Neural cell (in vitro differentiated cells): ENCODE measurements around the gene MIEF1. TPM values are rescaled to one million over a fixed set of nuclear protein-coding genes. Genes with fewer than 3 reads are reported as not detected.

Experiments used
- H2AFZ ChIP-seq: fragments of 200-600, 300-800 bp; sonication (generic), shearing (Covaris generic); 2 replicates; pipeline ENCODE4 v1.6.0; 2014; ENCODE audit warnings: low read depth, mild to moderate bottlenecking, antibody characterized with exemption, low read length, moderate library complexity
- H3F3A ChIP-seq: fragments of 200-600 bp; shearing (Covaris generic); 2 replicates; pipeline ENCODE4 v1.6.1; 2016; ENCODE audit warnings: mild to moderate bottlenecking, moderate library complexity, mixed read lengths, antibody characterized with exemption, low read length; ENCODE audit not compliant: insufficient read depth, poor library complexity, severe bottlenecking
- H3K27ac ChIP-seq: fragments of 200-600, 300-800 bp; sonication (generic), shearing (Covaris generic); 2 replicates; pipeline ENCODE4 v1.5.1; 2014; ENCODE audit warnings: mild to moderate bottlenecking, low read length, moderate library complexity
- H3K27me3 ChIP-seq: fragments of 300-800, 200-600 bp; sonication (generic), shearing (Covaris generic); 2 replicates; pipeline ENCODE4 v1.6.0; 2014; ENCODE audit warnings: mild to moderate bottlenecking, low read depth, low read length, moderate library complexity; ENCODE audit not compliant: insufficient read depth
- H3K36me3 ChIP-seq: fragments of 300-800, 200-600 bp; sonication (generic), shearing (Covaris generic); 2 replicates; pipeline ENCODE4 v1.5.1; 2014; ENCODE audit warnings: mild to moderate bottlenecking, antibody characterized with exemption, low read length, moderate library complexity; ENCODE audit not compliant: insufficient read depth
- H3K4me2 ChIP-seq: fragments of 300-800, 200-600 bp; sonication (generic), shearing (Covaris generic); 2 replicates; pipeline ENCODE4 v1.6.0; 2014; ENCODE audit warnings: mild to moderate bottlenecking, low read length
- H3K4me3 ChIP-seq: fragments of 300-800, 200-600 bp; sonication (generic), shearing (Covaris generic); 2 replicates; pipeline ENCODE4 v1.5.1; 2014; ENCODE audit warnings: mild to moderate bottlenecking, low read length, moderate library complexity
- H3K79me2 ChIP-seq: fragments of 200-600 bp; shearing (Covaris generic); replicated peaks from 2 replicates; pipeline ENCODE4 v1.6.0; 2014; ENCODE audit warnings: mild to moderate bottlenecking, low read length, moderate library complexity; ENCODE audit not compliant: insufficient read depth
- H3K9ac ChIP-seq: fragments of 300-800, 200-600 bp; sonication (generic), shearing (Covaris generic); 2 replicates; pipeline ENCODE4 v1.6.1; 2016; ENCODE audit warnings: mild to moderate bottlenecking, low read length, mixed read lengths
- H3K9me2 ChIP-seq: fragments of 200-600 bp; shearing (Covaris generic); 2 replicates; pipeline ENCODE4 v1.6.1; 2016; ENCODE audit warnings: mild to moderate bottlenecking, low read length, mixed read lengths; ENCODE audit not compliant: insufficient read depth
- H3K9me3 ChIP-seq: fragments of 200-600, 300-800 bp; sonication (generic), shearing (Covaris generic); 2 replicates; pipeline ENCODE4 v1.6.1; 2016; ENCODE audit warnings: mild to moderate bottlenecking, mixed run types, low read length, moderate library complexity, mixed read lengths
- H4K20me1 ChIP-seq: fragments of 200-600 bp; shearing (Covaris generic); 2 replicates; pipeline ENCODE4 v1.6.1; 2016; ENCODE audit warnings: mild to moderate bottlenecking, mixed run types; ENCODE audit not compliant: insufficient read depth
- EP300 ChIP-seq: fragments of 450-650 bp; conservative IDR thresholded peaks from 2 replicates; pipeline ENCODE4 v1.6.1; 2014; ENCODE audit warnings: antibody characterized with exemption, mild to moderate bottlenecking, moderate library complexity; ENCODE audit not compliant: poor library complexity, severe bottlenecking
- EZH2 ChIP-seq: fragments of 200-600, 300-800 bp; shearing (Covaris generic), sonication (generic); IDR thresholded peaks from 2 replicates; pipeline ENCODE4 v1.6.1; 2014; ENCODE audit warnings: antibody characterized with exemption, low read length, borderline replicate concordance, mild to moderate bottlenecking; ENCODE audit not compliant: insufficient read depth, poor library complexity, severe bottlenecking
- MXI1 ChIP-seq: fragments of 450-650 bp; conservative IDR thresholded peaks from 2 replicates; pipeline ENCODE4 v1.6.1; 2014; ENCODE audit warnings: antibody characterized with exemption, mild to moderate bottlenecking; ENCODE audit not compliant: poor library complexity, severe bottlenecking
- POLR2AphosphoS5 ChIP-seq: IDR thresholded peaks from 2 replicates; pipeline ENCODE4 v1.6.1; 2012
- RAD21 ChIP-seq: fragments of 450-650 bp; conservative IDR thresholded peaks from 2 replicates; pipeline ENCODE4 v1.6.1; 2014; ENCODE audit warnings: antibody characterized with exemption, mild to moderate bottlenecking, moderate library complexity
- SMC3 ChIP-seq: fragments of 450-650 bp; conservative IDR thresholded peaks from 2 replicates; pipeline ENCODE4 v1.6.1; 2014; ENCODE audit warnings: antibody characterized with exemption, mild to moderate bottlenecking, moderate library complexity; ENCODE audit not compliant: poor library complexity
- TAF1 ChIP-seq: IDR thresholded peaks from 2 replicates; pipeline ENCODE4 v1.6.1; 2012; ENCODE audit warnings: low read depth
- polyA plus RNA-seq: library from polyadenylated mRNA; depleted of rRNA; stranded (reverse); fragments of >200 nt; gene quantifications from 2 replicates; pipeline ENCODE4 v1.2.3, GENCODE V29; 2014
- TF ChIP-seq, protein P1 (sequence below): fragments of 450-650 bp; IDR thresholded peaks from 2 replicates; pipeline ENCODE4 v1.5.1; 2014; ENCODE audit warnings: antibody characterized with exemption, mild to moderate bottlenecking, moderate library complexity; ENCODE audit not compliant: poor library complexity, severe bottlenecking
- TF ChIP-seq, protein P2 (sequence below): IDR thresholded peaks from 2 replicates; pipeline ENCODE4 v1.6.1; 2012; ENCODE audit warnings: borderline replicate concordance

The MIEF1 gene
- polyA plus RNA-seq, 1 donor from 2014 or later: 19.8 TPM

DNA sequence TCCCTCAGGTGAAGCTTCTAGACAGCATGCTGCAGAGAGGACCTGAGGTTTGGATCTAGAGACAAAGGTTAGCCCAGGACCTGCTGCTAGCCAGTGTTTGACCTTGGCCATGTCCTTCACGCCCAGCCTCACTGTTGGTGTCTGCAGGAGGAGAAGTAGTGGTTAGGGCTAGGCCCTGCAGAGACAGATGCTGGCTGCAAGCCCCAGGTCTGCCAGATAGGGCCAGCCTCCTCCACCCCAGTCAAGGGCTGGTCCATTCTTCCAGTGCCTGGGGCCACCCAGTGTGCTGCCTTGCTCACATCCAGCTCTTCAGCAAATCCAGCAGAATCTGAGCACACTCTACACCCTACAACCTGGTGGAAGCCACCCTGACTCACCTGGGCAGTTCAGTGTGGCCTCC lies 21.5 kb upstream of the MIEF1 start:
- Histone ChIP-seq H2AFZ (no peak overlapping the region), H3K27ac (no peak overlapping the region), H4K20me1 (no peaks in the 10 kb centered on the region), H3K9me3 (no peaks in the 10 kb centered on the region), H3K36me3 (no peaks in the 10 kb centered on the region), H3K79me2 (no peaks in the 10 kb centered on the region), H3K9me2 (no peaks in the 10 kb centered on the region), H3K4me2 (no peak overlapping the region), H3K4me3 (no peak overlapping the region), H3F3A (no peaks in the 10 kb centered on the region), H3K9ac (no peak overlapping the region), H3K27me3 (no peaks in the 10 kb centered on the region)
- TF ChIP-seq MXI1 (no peak), EZH2 (no peak), EP300 (no peak), TAF1 (no peak), POLR2AphosphoS5 (no peak)
- TF ChIP-seq, protein P1, sequence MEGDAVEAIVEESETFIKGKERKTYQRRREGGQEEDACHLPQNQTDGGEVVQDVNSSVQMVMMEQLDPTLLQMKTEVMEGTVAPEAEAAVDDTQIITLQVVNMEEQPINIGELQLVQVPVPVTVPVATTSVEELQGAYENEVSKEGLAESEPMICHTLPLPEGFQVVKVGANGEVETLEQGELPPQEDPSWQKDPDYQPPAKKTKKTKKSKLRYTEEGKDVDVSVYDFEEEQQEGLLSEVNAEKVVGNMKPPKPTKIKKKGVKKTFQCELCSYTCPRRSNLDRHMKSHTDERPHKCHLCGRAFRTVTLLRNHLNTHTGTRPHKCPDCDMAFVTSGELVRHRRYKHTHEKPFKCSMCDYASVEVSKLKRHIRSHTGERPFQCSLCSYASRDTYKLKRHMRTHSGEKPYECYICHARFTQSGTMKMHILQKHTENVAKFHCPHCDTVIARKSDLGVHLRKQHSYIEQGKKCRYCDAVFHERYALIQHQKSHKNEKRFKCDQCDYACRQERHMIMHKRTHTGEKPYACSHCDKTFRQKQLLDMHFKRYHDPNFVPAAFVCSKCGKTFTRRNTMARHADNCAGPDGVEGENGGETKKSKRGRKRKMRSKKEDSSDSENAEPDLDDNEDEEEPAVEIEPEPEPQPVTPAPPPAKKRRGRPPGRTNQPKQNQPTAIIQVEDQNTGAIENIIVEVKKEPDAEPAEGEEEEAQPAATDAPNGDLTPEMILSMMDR: no peak

DNA sequence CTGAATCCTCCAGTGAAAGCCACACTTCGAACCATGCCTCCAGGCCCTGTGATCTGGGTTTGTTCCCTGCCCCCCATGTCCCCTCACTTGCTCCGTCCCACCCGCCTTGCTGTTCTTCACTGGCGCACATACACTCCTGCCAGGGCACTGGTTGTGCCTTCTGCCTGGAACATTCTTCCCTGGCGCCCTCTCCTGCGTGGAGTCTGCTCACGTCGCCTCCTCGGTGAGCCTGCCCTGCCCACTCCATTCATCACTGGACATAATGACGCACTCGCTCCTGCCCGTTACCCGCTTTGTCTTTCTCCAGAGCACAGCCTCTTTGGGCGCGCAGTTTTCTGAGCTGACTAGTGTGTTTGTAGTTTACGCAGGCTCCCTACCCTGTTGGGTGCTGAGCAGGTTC lies 21.0 kb upstream of the MIEF1 start:
- TF ChIP-seq POLR2AphosphoS5 (no peak), TAF1 (no peak), RAD21 (no peak), MXI1 (no peak), SMC3 (no peak), EP300 (no peak), EZH2 (no peak)
- TF ChIP-seq, protein P2, sequence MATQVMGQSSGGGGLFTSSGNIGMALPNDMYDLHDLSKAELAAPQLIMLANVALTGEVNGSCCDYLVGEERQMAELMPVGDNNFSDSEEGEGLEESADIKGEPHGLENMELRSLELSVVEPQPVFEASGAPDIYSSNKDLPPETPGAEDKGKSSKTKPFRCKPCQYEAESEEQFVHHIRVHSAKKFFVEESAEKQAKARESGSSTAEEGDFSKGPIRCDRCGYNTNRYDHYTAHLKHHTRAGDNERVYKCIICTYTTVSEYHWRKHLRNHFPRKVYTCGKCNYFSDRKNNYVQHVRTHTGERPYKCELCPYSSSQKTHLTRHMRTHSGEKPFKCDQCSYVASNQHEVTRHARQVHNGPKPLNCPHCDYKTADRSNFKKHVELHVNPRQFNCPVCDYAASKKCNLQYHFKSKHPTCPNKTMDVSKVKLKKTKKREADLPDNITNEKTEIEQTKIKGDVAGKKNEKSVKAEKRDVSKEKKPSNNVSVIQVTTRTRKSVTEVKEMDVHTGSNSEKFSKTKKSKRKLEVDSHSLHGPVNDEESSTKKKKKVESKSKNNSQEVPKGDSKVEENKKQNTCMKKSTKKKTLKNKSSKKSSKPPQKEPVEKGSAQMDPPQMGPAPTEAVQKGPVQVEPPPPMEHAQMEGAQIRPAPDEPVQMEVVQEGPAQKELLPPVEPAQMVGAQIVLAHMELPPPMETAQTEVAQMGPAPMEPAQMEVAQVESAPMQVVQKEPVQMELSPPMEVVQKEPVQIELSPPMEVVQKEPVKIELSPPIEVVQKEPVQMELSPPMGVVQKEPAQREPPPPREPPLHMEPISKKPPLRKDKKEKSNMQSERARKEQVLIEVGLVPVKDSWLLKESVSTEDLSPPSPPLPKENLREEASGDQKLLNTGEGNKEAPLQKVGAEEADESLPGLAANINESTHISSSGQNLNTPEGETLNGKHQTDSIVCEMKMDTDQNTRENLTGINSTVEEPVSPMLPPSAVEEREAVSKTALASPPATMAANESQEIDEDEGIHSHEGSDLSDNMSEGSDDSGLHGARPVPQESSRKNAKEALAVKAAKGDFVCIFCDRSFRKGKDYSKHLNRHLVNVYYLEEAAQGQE: no peak
- TF ChIP-seq, protein P1: no peak
- Histone ChIP-seq H3K9me3 (no peaks in the 10 kb centered on the region), H3K9me2 (no peaks in the 10 kb centered on the region), H3K79me2 (no peaks in the 10 kb centered on the region), H3F3A (no peaks in the 10 kb centered on the region), H3K27ac (no peak overlapping the region), H3K36me3 (no peaks in the 10 kb centered on the region), H3K9ac (no peak overlapping the region), H3K4me2 (no peak overlapping the region), H2AFZ (no peak overlapping the region), H3K4me3 (no peak overlapping the region), H3K27me3 (no peaks in the 10 kb centered on the region), H4K20me1 (no peaks in the 10 kb centered on the region)
